HCT116 (cell line): ENCODE data around the gene CDHR3. TPM values are rescaled to one million over a fixed set of nuclear protein-coding genes. Genes with fewer than 3 reads are reported as not detected.

Experiments
- ATAC-seq: fragments of 200-7000 bp; cut with Tn5 transposase; 2 replicates; pipeline ENCODE4 v1.9.1; 2020; ENCODE audit warnings: mild to moderate bottlenecking, moderate library complexity
- BruUV-seq: library from RNA; stranded (reverse); fragments of 400-500 nt; replicated peaks from 2 replicates; lab custom pipeline; 2021; lab: Mats Ljungman, UMichigan
- CTCF ChIA-PET: fragments of 300-600 bp; sonication (Branson Sonifier 250); formaldehyde crosslinking; loops from one replicate; lab custom pipeline; 2021; ENCODE audit warnings: antibody characterized with exemption; lab: Charles Lee
- POLR2A ChIA-PET: fragments of 300-600, 350-600 bp; sonication (Branson Sonifier 250); formaldehyde crosslinking; loops from one replicate; lab custom pipeline; 2021; ENCODE audit warnings: antibody characterized with exemption; lab: Charles Lee
- RAD21 ChIA-PET, 2 experiments: fragments of 300-600 bp; sonication (Branson Sonifier 250); formaldehyde crosslinking; loops; one replicate each; lab custom pipeline; 2023; ENCODE audit warnings: low total read pairs in 2 of 2; ENCODE audit not compliant: uncharacterized antibody in 2 of 2, unreplicated experiment in 2 of 2, low non-redundant PET in 1 of 2; lab: Charles Lee
- DNase-seq: peaks from one replicate; pipeline ENCODE4 v3.0.0-alpha.2; 2010; ENCODE audit warnings: low read depth, low spot score
- H2AFZ ChIP-seq: fragments of 200-600 bp; shearing (Covaris generic), sonication (generic); 2 replicates; pipeline ENCODE4 v1.6.1; 2017; ENCODE audit warnings: low read depth, mixed run types, mixed read lengths, antibody characterized with exemption, low read length; ENCODE audit not compliant: poor library complexity, severe bottlenecking
- H3K27ac ChIP-seq: 2 replicates; pipeline ENCODE4 v1.5.1; 2012; ENCODE audit warnings: low read depth, low read length
- H3K27me3 ChIP-seq: fragments of 200-600 bp; sonication (generic); 2 replicates; pipeline ENCODE4 v1.6.1; 2016; ENCODE audit warnings: mixed run types, low read length, mixed read lengths; ENCODE audit not compliant: insufficient read depth
- H3K36me3 ChIP-seq, 2 experiments: fragments of 200-500 bp in 1 of 2; fragments of 200-600 bp in 1 of 2; sonication (Bioruptor generic) in 1 of 2; sonication (generic) in 1 of 2; 2 replicates each; pipeline versions ENCODE4 v1.5.1 to v1.6.1; 2014 to 2016; ENCODE audit warnings: low read length in 2 of 2, inconsistent platforms in 1 of 2, mixed read lengths in 1 of 2, mixed run types in 1 of 2; ENCODE audit not compliant: insufficient read depth in 2 of 2, control insufficient read depth in 1 of 2
- H3K4me1 ChIP-seq, 2 experiments: fragments of 200-600 bp in 1 of 2; sonication (generic) in 1 of 2; 2 replicates each; pipeline versions ENCODE4 v1.5.1 to v1.6.1; 2012 to 2017; ENCODE audit warnings: low read length in 2 of 2, inconsistent platforms in 1 of 2, mild to moderate bottlenecking in 1 of 2, mixed read lengths in 1 of 2, mixed run types in 1 of 2, moderate library complexity in 1 of 2; ENCODE audit not compliant: insufficient read depth in 2 of 2, control insufficient read depth in 1 of 2
- H3K4me2 ChIP-seq: fragments of 200-600 bp; sonication (generic); 2 replicates; pipeline ENCODE4 v1.6.1; 2017; ENCODE audit warnings: mixed run types, low read length, mixed read lengths
- H3K4me3 ChIP-seq, 2 experiments: fragments of 200-600 bp in 1 of 2; sonication (generic) in 1 of 2; replicated peaks in 1 of 2; 2 replicates each; pipeline ENCODE4 v1.5.1; 2011 to 2016; ENCODE audit warnings: low read length in 2 of 2, control low read depth in 1 of 2, low read depth in 1 of 2, mild to moderate bottlenecking in 1 of 2, mixed read lengths in 1 of 2, mixed run types in 1 of 2
- H3K79me2 ChIP-seq: fragments of 200-600 bp; sonication (generic); 2 replicates; pipeline ENCODE4 v1.6.1; 2017; ENCODE audit warnings: mild to moderate bottlenecking, mixed run types, low read length, moderate library complexity, mixed read lengths; ENCODE audit not compliant: insufficient read depth
- H3K9ac ChIP-seq: fragments of 200-600 bp; sonication (generic); 2 replicates; pipeline ENCODE4 v1.6.1; 2016; ENCODE audit warnings: low read length, mixed read lengths
- H3K9me2 ChIP-seq: fragments of 200-600 bp; sonication (generic), shearing (Covaris generic); 2 replicates; pipeline ENCODE4 v1.6.1; 2017; ENCODE audit warnings: mixed run types, mild to moderate bottlenecking, moderate library complexity; ENCODE audit not compliant: insufficient read depth
- H3K9me3 ChIP-seq, 2 experiments: fragments of 200-500 bp in 1 of 2; fragments of 200-600 bp in 1 of 2; sonication (Bioruptor generic) in 1 of 2; sonication (generic) in 1 of 2; 2 replicates each; pipeline ENCODE4 v1.6.1; 2014 to 2017; ENCODE audit warnings: low read length in 2 of 2, mixed read lengths in 2 of 2, inconsistent platforms in 1 of 2, low read depth in 1 of 2, mild to moderate bottlenecking in 1 of 2, mixed run types in 1 of 2, moderate library complexity in 1 of 2; ENCODE audit not compliant: control insufficient read depth in 1 of 2, insufficient read depth in 1 of 2
- H4K20me1 ChIP-seq: fragments of 200-600 bp; sonication (generic), shearing (Covaris generic); 2 replicates; pipeline ENCODE4 v1.6.1; 2017; ENCODE audit warnings: mixed run types, mild to moderate bottlenecking, moderate library complexity; ENCODE audit not compliant: insufficient read depth
- ATF3 ChIP-seq: IDR thresholded peaks from 2 replicates; pipeline ENCODE4 v1.6.1; 2012
- CTCF ChIP-seq, 3 experiments: fragments of 200-600 bp in 1 of 3; sonication (generic) in 1 of 3; IDR thresholded peaks in 2 of 3; conservative IDR thresholded peaks in 1 of 3; 2 replicates each; pipeline ENCODE4 v1.5.1; 2012 to 2017; ENCODE audit warnings: low read depth in 2 of 3, low read length in 2 of 3, antibody characterized with exemption in 1 of 3, borderline replicate concordance in 1 of 3, control low read depth in 1 of 3, mild to moderate bottlenecking in 1 of 3, mixed read lengths in 1 of 3, mixed run types in 1 of 3, moderate library complexity in 1 of 3; ENCODE audit not compliant: insufficient read depth in 1 of 3
- EGR1 ChIP-seq: IDR thresholded peaks from 2 replicates; pipeline ENCODE4 v1.6.1; 2012; ENCODE audit warnings: low read depth
- EZH2phosphoT487 ChIP-seq: fragments of 200-600 bp; IDR thresholded peaks from 2 replicates; pipeline ENCODE4 v1.6.1; 2018; ENCODE audit warnings: antibody characterized with exemption, borderline replicate concordance
- FOSL1 ChIP-seq: IDR thresholded peaks from 2 replicates; pipeline ENCODE4 v1.6.1; 2012; ENCODE audit warnings: low read depth
- RAD21 ChIP-seq: IDR thresholded peaks from 2 replicates; pipeline ENCODE4 v1.6.1; 2012; ENCODE audit warnings: low read depth, mild to moderate bottlenecking
- TCF7L2 ChIP-seq: IDR thresholded peaks from 2 replicates; pipeline ENCODE4 v1.7.0; 2011; ENCODE audit warnings: borderline replicate concordance, inconsistent platforms; ENCODE audit not compliant: insufficient read depth, insufficient read length; ENCODE audit errors: extremely low read depth
- YY1 ChIP-seq: IDR thresholded peaks from 2 replicates; pipeline ENCODE4 v1.6.1; 2011; ENCODE audit warnings: low read length, low read depth, moderate library complexity, mild to moderate bottlenecking; ENCODE audit not compliant: insufficient replicate concordance; ENCODE audit errors: extremely low read depth
- ZNF274 ChIP-seq: fragments of 200-500 bp; sonication (Bioruptor generic); IDR thresholded peaks from 2 replicates; pipeline ENCODE4 v1.6.1; 2014; ENCODE audit warnings: mild to moderate bottlenecking, low read depth, low read length, inconsistent platforms
- intact Hi-C: fragments of 100-400 bp; cut with micrococcal nuclease; formaldehyde crosslinking; loops from 2 replicates; pipeline ENCODE4 v1.10.0; 2022
- total RNA-seq: library from RNA; stranded (reverse); gene quantifications from one replicate; pipeline ENCODE4 v1.2.1, GENCODE V29; 2021; ENCODE audit not compliant: unreplicated experiment

The CDHR3 gene
- total RNA-seq, 1 experiment from 2014 or later, result 5.5 TPM

DNA sequence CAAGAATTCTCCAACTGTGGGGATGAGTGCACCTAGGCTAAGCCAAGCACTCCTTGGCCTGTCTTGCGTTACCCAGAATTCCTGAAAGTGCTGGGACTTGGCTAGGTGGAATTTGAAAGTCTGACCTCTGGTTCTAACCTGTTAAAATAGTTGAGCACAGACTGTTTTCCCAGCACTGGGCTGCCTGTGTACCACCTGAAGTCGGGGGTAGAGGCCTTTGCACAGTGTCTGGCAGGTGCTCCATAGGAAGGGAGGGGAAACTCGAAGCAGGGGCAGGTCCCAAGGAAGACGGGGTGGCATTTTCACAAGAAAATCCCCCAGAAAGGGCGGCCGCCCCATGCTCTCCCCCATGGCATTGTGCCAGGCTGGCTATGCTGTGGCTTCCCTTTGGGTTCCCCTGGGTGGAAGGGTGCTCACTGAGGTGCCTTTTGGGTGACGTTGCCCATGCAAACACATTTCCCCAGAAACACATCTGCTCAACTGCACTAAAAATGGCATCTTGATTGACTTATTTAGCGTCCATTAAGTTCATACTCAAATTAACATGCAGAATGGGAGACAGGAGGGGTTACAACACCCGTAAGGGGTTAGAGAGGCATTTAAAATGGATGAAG is 86.2 kb downstream of the CDHR3 start:
- Histone ChIP-seq H3K27me3 (no peaks in the 10 kb centered on the region), H3K79me2 (no peaks in the 10 kb centered on the region), H3K9me3 (no peaks in the 10 kb centered on the region), H3K27ac (no peak overlapping the region), H4K20me1 (no peaks in the 10 kb centered on the region), H3K9me2 (no peaks in the 10 kb centered on the region), H3K36me3 (no peaks in the 10 kb centered on the region), H2AFZ (no peak overlapping the region), H3K4me2 (no peak overlapping the region), H3K9ac (no peak overlapping the region), H3K4me3 (no peak overlapping the region), H3K4me1 (no peaks in the 10 kb centered on the region)
- TF ChIP-seq FOSL1 (no peak), EZH2phosphoT487 (no peak)
- ATAC-seq, result no peak
- DNase-seq, result no peak
- RAD21 ChIA-PET, result no interaction called here
- CTCF ChIA-PET, result no interaction called here
- no TSS peak for BruUV-seq
- POLR2A ChIA-PET, result no interaction called here
- intact Hi-C loops, result loop anchor here (10.0 kb wide), 1 partner anchor 464 kb away; the partner anchor contains the start of gene EFCAB10

DNA sequence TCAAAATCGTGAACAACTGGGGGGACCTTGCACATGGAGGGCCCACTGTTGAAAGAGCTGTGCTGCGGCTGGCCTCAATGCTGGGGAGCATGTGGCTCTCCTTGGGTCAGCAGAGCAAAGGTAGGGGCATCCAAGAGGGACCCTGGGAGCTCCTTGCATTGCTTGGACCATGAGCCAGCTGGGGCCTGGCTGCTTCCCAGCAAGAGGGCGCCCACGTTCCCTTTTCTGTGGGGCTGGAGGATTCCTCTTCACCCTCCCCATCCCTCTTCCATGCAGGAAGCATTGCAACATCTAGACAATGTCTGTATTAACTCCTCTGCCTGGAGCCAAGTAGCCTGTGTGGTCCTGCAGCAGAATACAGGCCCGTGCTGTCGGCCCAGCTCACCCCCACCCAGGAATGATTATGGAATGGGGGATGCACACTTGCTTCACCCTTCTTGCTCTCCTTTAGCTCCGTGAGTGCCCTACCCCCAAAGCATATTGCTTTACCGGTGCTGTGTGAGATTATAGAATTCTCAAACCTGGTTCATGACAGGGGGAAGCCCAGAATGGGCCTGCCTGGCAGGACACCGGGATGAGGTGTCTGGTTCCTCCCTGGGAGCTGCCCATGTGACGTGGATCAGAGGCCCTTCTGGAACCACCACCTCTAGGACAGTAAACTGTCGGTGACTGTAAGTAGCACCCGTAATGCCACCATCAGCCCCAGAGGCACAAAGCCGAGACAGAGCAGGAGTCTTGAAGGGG is 87.1 kb downstream of the CDHR3 start:
- Histone ChIP-seq H3K9me2 (no peaks in the 10 kb centered on the region), H3K4me1 (no peaks in the 10 kb centered on the region), H3K27me3 (no peaks in the 10 kb centered on the region), H3K4me2 (no peak overlapping the region), H3K36me3 (no peaks in the 10 kb centered on the region), H3K27ac (no peak overlapping the region), H3K4me3 (no peak overlapping the region), H3K9me3 (no peaks in the 10 kb centered on the region), H2AFZ (no peak overlapping the region), H3K79me2 (no peaks in the 10 kb centered on the region), H4K20me1 (no peaks in the 10 kb centered on the region), H3K9ac (no peak overlapping the region)
- peak; percentile 65 for ATAC-seq
- ChIA-PET CTCF (interaction anchor here (1.0 kb wide), 1 partner anchor 104 kb away, joined by 4 read pairs; no protein-coding TSS in a partner anchor), POLR2A (no interaction called here), RAD21 (no interaction called here)
- intact Hi-C loops, result no loop called here
- TF ChIP-seq RAD21 (peak; percentile 50), YY1 (no peak), EZH2phosphoT487 (no peak), ZNF274 (no peak), TCF7L2 (no peak), ATF3 (no peak), CTCF (IDR thresholded peaks at IDR 0.05 in 2 of 3, conservative IDR thresholded peaks at IDR 0.05 in 1 of 3; ENCODE audit: borderline replicate concordance in 1 of 3, insufficient read depth in 1 of 3, low read depth in 2 of 3, low read length in 2 of 3) (peak in 2 of 3 experiments; percentile 11 to 15; a peak in 1 of 6 replicates), EGR1 (no peak)
- BruUV-seq, result no TSS peak
- DNase-seq, result no peak
